ENCODE data around the gene GCNT2.
"Not testable (repeated sequence)": the region's sequence is repeated elsewhere in the genome, so short reads cannot be mapped to it uniquely, and the experiment has no call there.

Gene GCNT2

DNA sequence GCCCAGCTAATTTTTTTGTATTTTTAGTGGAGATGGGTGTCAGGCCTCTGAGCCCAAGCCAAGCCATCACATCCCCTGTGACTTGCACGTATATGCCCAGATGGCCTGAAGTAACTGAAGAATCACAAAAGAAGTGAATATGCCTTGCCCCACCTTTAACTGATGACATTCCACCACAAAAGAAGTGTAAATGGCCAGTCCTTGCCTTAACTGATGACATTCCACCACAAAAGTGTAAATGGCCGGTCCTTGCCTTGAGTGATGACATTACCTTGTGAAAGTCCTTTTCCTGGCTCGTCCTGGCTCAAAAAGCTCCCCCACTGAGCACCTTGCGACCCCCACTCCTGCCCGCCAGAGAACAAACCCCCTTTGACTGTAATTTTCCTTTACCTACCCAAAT, 54.4 kb downstream of the GCNT2 start:
- not testable (repeated sequence) for DNase-seq (ENCODE audit: extremely low spot score, insufficient read length, low read depth); FAIRE-seq

GRCh38 chr6:10576226-10576625, 55.1 kb downstream of the GCNT2 start:
- no peak for DNase-seq (ENCODE audit: extremely low spot score, insufficient read length, low read depth)
- no peak for FAIRE-seq

DNA sequence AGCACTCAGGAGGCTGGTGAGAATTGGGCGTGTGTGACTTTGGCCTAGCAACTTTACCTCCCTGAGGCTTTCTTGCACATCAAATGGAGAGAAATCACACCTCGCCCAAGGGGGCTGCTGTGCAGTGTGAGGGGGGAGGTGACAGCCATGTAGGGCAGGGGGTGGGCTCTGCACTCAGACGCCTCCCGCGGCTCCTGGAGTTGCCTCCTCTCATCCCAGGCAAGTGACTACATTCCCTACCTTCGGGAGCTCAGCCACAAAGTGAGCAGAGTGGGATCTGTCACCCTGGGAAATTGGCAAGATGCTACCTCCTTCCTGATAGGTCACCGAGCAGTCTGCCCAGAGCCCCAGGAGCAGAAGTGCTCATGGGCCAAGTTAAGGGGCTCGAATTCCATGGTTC, 56.0 kb downstream of the GCNT2 start:
- DNase-seq (ENCODE audit: extremely low spot score, insufficient read length, low read depth) (no peak), FAIRE-seq (no peak)

DNA sequence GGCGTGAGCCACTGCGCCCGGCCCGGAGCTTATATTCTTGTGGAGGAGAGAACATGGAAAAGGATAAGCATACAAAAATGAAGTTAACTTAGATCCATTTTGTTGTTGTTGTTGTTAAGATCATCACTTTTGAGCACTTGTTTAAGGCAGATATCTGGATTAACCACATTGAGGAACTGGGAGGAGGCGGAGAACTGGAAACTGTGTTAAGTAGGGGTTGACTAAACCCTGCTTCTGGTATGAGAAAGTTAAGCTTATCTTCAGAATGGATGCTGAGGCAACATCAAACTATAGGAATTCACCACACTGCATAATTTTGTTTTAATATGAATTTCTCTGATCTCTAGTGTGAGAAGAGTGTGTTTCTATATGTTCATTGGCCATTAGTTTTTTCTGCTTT, 57.6 kb downstream of the GCNT2 start:
- FAIRE-seq (no peak), DNase-seq (ENCODE audit: extremely low spot score, insufficient read length, low read depth) (no peak)

DNA sequence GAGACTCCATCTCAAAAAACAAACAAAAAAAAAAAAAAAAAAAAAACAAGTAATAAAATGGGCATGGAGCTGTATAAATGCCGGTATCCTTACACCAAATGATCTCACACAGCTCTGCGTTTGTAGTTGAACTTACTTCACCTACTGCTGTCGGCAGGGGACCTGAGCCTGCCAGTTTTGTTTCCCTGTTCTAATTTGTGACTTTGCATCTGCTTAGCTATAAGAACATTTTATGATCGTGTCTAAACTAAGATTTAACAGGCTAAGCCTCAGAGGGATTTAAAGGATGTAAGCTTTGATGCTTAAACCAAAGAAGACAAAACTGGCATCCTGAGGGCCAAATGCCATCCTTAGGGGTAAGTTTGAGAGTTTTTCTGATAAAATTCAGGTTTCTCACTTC, 58.7 kb downstream of the GCNT2 start:
- FAIRE-seq: no peak
- no peak for DNase-seq (ENCODE audit: extremely low spot score, insufficient read length, low read depth)

DNA sequence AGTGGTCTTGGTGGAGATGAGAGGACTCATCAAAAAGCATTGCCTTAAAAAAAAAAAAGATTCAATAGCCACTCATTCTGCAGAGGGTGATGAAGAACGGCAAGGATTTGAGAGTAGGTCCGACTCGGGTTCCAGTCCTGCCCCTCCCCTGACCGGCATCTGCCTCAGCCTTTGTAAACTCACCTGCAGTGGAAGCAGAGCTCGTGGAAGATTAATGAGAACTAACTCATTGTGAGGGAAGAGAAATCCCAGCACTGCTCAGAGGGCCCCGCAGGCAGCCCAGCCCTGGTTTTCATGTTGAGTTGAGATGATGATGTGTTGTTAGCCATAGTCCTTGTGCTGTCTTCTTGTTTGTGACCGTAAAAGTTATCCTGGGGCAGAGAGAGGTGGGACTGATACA, 59.4 kb downstream of the GCNT2 start:
- FAIRE-seq: no peak
- DNase-seq (ENCODE audit: extremely low spot score, insufficient read length, low read depth): no peak

DNA sequence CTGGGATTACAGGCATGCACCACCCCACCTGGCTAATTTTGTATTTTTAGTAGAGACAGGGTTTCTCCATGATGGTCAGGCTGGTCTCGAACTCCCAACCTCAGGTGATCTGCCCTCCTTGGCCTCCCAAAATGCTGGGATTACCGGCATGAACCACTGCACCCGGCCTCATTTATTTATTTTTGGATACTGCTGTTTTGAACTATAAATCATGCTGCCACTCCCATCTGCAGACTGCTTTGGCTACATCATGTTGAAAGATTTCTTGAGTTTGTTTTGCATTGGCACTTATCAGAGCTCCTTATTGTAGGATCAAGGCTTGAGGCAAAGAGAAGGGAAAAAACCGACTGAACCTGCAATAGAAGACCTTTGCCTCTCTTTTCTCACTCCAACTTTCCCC, 60.3 kb downstream of the GCNT2 start:
- FAIRE-seq; DNase-seq (ENCODE audit: extremely low spot score, insufficient read length, low read depth): not testable (repeated sequence)

DNA sequence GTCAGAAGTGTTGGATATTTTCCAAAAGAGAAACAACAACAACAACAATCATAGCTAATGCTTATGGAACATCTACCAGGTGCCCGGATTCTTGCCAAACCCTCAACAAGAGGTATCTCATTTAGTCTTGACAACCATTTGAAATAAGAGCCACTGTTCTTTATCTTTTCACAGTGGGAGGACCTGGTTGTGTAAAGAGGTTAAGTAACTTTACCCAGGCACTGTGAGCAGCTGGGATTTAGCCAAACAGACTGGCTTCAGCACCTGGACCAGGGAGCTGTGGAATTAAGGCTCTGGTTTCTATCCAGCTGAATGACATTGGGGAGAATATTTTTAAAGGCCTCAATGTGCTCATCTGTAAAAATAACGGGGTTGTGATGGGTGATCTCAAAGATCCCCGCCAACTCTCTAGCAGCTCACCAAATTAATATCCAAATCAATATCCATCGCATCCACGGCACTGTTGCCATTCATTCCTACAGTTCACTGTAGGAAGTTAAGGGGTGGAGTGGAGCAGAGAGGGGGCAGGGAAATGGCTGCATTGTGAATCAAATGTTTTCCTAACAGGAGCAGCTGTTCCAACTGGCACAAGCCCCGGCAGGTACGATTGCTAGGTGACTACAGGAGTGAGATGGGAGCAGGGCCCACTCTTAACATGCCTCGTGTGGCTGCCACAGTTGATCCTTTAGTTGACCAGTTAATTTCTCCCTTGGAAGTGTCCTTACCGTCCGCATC, 61.8 kb downstream of the GCNT2 start:
- DNase-seq (ENCODE audit: extremely low spot score, insufficient read length, low read depth) (no peak), FAIRE-seq (no peak)

GRCh38 chr6:10583509-10583901, 62.4 kb downstream of the GCNT2 start:
- DNase-seq (ENCODE audit: extremely low spot score, insufficient read length, low read depth): no peak
- no peak for FAIRE-seq

DNA sequence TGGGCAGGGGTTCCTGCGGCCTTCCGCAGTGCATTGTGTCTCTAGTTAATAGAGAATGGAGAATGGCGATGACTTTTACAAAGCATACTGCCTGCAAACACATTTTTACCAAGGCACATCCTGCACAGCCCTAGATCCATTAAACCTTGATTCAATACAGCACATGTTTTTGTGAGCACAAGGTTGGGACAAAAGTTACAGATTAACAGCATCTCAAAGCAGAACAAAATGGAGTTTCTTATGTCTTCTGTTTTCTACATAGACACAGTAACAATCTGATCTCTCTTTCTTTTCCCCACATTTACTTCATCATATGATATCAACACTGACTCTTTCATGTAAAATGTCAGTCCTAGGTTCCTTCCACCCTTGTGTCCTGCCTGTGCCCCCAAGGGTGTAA, 63.5 kb downstream of the GCNT2 start:
- no peak for DNase-seq (ENCODE audit: extremely low spot score, insufficient read length, low read depth)
- no peak for FAIRE-seq

DNA sequence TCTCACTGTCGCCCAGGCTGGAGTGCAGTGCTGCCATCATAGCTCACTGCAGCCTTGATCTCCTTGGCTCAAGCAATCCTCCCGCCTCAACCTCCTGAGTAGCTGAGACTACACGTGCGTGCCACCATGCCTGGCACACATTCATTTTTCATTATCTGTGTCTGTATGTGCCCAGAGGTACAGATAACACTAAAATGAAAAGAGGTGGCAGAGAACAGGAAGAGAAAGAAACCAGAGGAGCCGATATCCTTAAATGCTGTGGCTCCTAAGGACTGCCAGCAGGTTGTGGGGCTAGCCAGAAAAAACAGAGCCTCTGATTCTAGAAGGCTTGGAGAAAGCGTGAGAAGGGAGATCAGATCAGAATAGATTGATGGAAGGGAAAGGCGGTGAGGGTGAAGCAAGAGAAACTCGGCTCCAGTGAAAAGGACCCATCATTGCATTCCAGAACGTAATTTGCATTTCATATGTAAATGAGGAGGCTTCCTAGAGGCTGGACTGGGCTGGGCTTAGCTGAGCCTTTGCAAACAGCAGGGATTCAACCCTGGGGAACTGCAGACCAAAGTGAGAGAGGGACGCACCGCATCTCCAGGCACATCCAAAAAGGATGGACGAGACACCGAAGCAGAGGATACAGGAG, 64.2 kb downstream of the GCNT2 start:
- DNase-seq (ENCODE audit: extremely low spot score, insufficient read length, low read depth): no peak
- FAIRE-seq: no peak

GRCh38 chr6:10586302-10586701, 65.2 kb downstream of the GCNT2 start:
- DNase-seq (ENCODE audit: extremely low spot score, insufficient read length, low read depth) (no peak), FAIRE-seq (no peak)

DNA sequence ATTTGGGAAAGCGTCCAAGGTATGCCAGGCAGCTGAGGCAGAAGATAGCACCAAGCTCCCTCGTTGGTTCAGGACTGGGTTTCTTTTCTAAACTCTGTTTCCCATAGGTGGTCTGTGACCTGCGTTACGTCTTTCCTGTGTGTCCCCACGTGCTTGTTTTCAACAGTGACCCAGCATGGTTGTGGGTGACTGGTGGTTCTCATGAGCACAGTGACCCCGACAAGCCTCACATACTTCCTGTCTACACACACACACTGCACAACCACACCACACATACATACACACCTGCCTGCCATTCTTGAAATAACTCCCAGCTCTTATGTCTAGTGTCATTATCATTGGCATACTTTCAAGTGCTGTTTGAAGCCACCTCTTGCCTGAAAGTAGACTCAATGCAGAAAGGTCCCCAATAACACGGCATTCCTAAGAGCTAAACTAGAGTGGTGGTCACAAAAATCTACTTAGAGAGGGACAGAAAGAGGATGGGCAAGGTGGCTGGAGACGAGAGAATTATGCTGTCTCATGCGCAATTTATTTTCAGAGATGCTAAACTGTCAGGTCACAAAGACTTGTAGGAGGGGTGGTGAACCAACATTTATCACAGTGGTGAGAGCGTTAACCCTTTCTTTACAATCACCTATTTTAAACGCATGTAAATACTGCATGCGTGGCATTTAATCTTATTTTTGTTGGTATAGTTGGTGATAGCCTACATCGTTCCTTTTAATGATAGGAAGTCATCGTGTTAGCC, 66.7 kb downstream of the GCNT2 start:
- no peak for DNase-seq (ENCODE audit: extremely low spot score, insufficient read length, low read depth)
- no peak for FAIRE-seq

DNA sequence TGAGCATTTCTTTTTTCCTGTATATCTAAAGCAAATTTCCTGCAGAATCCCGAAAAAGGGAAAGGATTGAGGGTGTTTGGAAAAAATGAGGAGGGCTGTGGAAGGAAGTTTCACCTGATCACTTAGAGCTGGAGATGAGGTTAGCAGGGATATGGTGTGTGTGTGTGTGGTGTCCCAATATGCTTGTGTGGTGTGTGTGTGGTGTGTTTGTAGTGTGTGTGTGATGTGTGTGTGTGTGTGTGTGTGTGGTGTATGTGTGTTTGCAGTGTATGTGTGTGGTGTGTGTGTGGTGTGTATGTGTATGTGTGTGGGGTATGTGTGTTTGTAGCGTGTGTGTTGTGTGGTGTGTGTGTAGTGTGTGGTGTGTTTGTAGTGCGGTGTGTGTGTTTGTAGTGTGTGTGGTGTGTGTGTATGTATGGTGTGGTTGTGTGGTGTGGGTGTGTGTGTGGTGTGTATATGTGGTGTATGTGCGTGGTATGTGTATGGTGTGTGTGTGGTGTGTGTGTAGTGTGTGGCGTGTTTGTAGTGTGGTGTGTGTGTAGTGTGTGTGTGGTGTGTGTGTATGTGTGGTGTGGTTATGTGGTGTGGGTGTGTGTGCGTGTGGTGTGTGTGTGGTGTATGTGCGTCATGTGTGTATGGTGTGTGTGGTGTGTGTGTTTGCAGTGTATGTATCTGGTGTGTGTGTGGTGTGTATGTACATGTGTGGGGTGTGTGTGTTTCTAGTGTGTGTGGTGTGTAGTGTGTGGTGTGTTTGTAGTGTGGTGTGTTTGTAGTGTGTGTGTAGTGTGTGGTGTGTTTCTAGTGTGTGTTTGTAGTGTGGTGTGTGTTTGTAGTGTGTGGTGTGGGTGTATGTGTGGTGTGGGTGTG, 67.6 kb downstream of the GCNT2 start:
- FAIRE-seq: peak; percentile 5

DNA sequence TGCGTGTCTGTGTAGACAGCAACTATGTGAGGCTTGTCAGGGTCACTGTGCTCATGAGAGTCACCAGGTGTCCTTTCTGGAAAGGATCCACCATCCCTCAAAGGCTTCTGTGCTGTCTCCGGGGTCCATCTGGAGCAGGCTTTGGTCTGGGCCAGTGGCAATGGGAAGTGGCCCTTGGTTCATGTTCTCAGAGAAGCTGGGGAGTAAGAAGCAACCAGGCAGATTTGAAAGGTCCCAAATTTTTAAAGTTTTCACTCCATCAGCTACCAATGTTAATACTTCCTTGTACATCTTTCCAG, 68.2 kb downstream of the GCNT2 start:
- no peak for DNase-seq (ENCODE audit: extremely low spot score, insufficient read length, low read depth)
- no peak for FAIRE-seq

More for the DNA sequence above, 67.6 kb downstream of the GCNT2 start:
- no peak for DNase-seq (ENCODE audit: extremely low spot score, insufficient read length, low read depth)

DNA sequence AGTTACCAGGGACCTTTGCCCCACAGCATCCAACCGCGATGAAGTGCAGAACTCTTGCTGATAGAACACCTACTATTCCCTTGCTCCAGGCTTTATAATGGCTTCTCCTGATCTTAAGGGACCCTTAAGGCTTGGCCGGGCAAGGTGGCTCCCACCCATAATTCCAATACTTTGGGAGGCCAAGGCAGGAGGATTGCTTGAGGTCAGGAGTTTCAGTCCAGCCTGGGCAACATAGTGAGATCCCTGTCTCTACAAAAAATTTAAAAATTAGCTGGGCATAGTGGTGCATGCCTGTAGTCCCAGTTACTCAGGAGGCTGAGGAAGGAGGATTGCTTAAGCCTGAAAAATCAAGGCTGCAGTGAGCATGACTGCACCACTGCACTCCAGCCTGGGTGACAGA, 68.8 kb downstream of the GCNT2 start:
- DNase-seq (ENCODE audit: extremely low spot score, insufficient read length, low read depth) (no peak), FAIRE-seq (no peak)

DNA sequence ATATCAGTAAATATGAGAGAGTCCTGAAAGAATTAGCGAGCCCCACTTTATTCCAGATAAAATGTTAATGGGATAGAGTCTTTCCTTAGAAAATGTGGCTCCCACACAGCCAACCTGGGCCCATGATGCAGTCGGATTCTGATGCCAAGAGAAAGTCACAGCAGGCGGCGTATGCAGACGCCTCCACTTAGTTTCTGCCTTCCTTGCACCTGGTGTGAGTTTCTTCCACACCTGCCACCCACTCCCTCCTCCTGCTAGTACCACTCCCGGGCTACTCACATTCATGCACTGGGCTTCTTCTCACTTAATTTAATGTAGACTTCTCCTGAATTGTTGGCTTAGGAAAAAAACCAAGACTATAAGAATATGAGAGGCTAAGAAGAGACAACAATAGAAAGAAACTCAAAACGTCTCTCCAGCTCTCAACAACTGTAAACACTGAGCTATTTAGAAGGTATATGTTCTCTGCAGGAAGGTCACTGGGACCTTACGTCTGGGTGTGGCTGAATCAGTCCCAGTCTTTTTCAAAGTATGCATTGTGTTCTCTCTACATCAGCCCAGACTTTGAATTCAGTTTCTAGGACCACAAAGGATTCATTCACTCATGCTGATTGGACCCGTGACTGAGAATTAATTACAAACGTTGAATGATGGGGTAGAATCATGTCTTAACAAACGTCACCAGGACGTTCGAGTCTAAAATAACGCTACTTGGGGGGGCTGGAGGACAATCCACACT, 70.4 kb downstream of the GCNT2 start:
- no peak for FAIRE-seq

GRCh38 chr6:10595731-10596664, 74.8 kb downstream of the GCNT2 start:
- FAIRE-seq (peak; percentile 55), DNase-seq (ENCODE audit: extremely low spot score, insufficient read length, low read depth) (no peak)

More for the DNA sequence above, 70.4 kb downstream of the GCNT2 start:
- DNase-seq (ENCODE audit: extremely low spot score, insufficient read length, low read depth): no peak

All from GM18507 (cell line).